CD8-positive, alpha-beta memory T cell (primary cell): ENCODE data around the gene GLIPR1L2. TPM values are rescaled to one million over a fixed set of nuclear protein-coding genes. Genes with fewer than 3 reads are reported as not detected.
"Not testable (repeated sequence)": the region's sequence is repeated elsewhere in the genome, so short reads cannot be mapped to it uniquely, and the experiment has no call there.

Experiments used
- CTCF ChIA-PET: fragments of 350-600 bp; sonication (Branson Sonifier 250); formaldehyde crosslinking; loops from one replicate; lab custom pipeline; 2021; ENCODE audit warnings: antibody characterized with exemption; lab: Charles Lee
- POLR2A ChIA-PET: fragments of 350-600 bp; sonication (Branson Sonifier 250); formaldehyde crosslinking; loops from one replicate; lab custom pipeline; 2021; ENCODE audit warnings: antibody characterized with exemption; lab: Charles Lee
- DNase-seq, 5 donors: peaks; one replicate each; pipeline versions ENCODE4 v3.0.0 to v3.0.0-alpha.2; 2020 to 2022; ENCODE audit warnings: mixed read lengths in 1 of 5
- H3K27ac ChIP-seq: one replicate; pipeline ENCODE4 v1.7.0; 2013; ENCODE audit warnings: low read depth, mild to moderate bottlenecking, low read length, moderate library complexity
- H3K27me3 ChIP-seq: 2 replicates; pipeline ENCODE4 v1.7.0; 2013; ENCODE audit warnings: low read length, mild to moderate bottlenecking; ENCODE audit not compliant: insufficient read depth, poor library complexity, severe bottlenecking
- H3K36me3 ChIP-seq: 2 replicates; pipeline ENCODE4 v1.7.0; 2013; ENCODE audit warnings: mild to moderate bottlenecking, low read length, moderate library complexity; ENCODE audit not compliant: insufficient read depth
- H3K4me1 ChIP-seq: 2 replicates; pipeline ENCODE4 v1.7.0; 2013; ENCODE audit warnings: mild to moderate bottlenecking, low read length, moderate library complexity; ENCODE audit not compliant: insufficient read depth
- H3K4me3 ChIP-seq: 2 replicates; pipeline ENCODE4 v1.7.0; 2013; ENCODE audit warnings: mild to moderate bottlenecking, low read length
- H3K9me3 ChIP-seq: 2 replicates; pipeline ENCODE4 v1.7.0; 2013; ENCODE audit warnings: mild to moderate bottlenecking, low read length
- H3K27ac Mint-ChIP-seq, 8 donors: one replicate each; pipeline ENCODE4 v1.8.0; 2020 to 2021; ENCODE audit warnings: mixed read lengths in 8 of 8, mild to moderate bottlenecking in 6 of 8, inconsistent platforms in 3 of 8, moderate library complexity in 3 of 8
- H3K27me3 Mint-ChIP-seq, 2 donors: one replicate each; pipeline ENCODE4 v1.8.0; 2020 to 2021; ENCODE audit warnings: mixed read lengths in 2 of 2, mild to moderate bottlenecking in 1 of 2, moderate library complexity in 1 of 2
- H3K36me3 Mint-ChIP-seq, 3 donors: one replicate each; pipeline ENCODE4 v1.8.0; 2020 to 2021; ENCODE audit warnings: mixed read lengths in 3 of 3, inconsistent platforms in 1 of 3, mild to moderate bottlenecking in 1 of 3
- H3K4me1 Mint-ChIP-seq, 3 donors: one replicate each; pipeline ENCODE4 v1.8.0; 2020 to 2021; ENCODE audit warnings: mixed read lengths in 3 of 3, inconsistent platforms in 1 of 3, mild to moderate bottlenecking in 1 of 3
- H3K4me3 Mint-ChIP-seq, 7 donors: one replicate each; pipeline ENCODE4 v1.8.0; 2020 to 2021; ENCODE audit warnings: mixed read lengths in 7 of 7, mild to moderate bottlenecking in 6 of 7, moderate library complexity in 4 of 7, inconsistent platforms in 2 of 7
- H3K9me3 Mint-ChIP-seq, 5 donors: one replicate each; pipeline ENCODE4 v1.8.0; 2020 to 2022; ENCODE audit warnings: mixed read lengths in 5 of 5, mild to moderate bottlenecking in 3 of 5, moderate library complexity in 2 of 5, inconsistent platforms in 1 of 5
- polyA plus RNA-seq: library from polyadenylated mRNA; unstranded; fragments of 300-500 nt; fragmentation: Illumina TruSeq; gene quantifications from one replicate; pipeline ENCODE4 v1.2.3, GENCODE V29; 2021
- total RNA-seq, 2 experiments: library from RNA; stranded (reverse); gene quantifications; one replicate each; pipeline ENCODE4 v1.2.3, GENCODE V29; 2021

Gene GLIPR1L2
- total and polyA plus RNA-seq, 3 experiments from 2014 or later = 0.92 TPM; not detected in 2

- CTCF ChIA-PET = interaction anchor here (1.1 to 3.2 kb wide), 5 partner anchors 20 to 66 kb away, joined by 3 to 27 read pairs (median 7); partner anchors contain the start of genes GLIPR1 and GLIPR1L2
- H3K36me3 ChIP-seq, H3K27me3 ChIP-seq, H3K9me3 Mint-ChIP-seq, H3K27ac ChIP-seq, H3K27me3 Mint-ChIP-seq, H3K9me3 ChIP-seq, H3K4me3 ChIP-seq, DNase-seq, H3K36me3 Mint-ChIP-seq: not testable (repeated sequence)
- peaks cover 36% of the 10 kb centered on the region for H3K4me1 ChIP-seq
- H3K4me1 Mint-ChIP-seq = peaks cover 48 to 59% (median 55%) of the 10 kb centered on the region in 3 donors
- H3K4me3 Mint-ChIP-seq = peak overlapping the region in 6 of 7 donors; percentile 24 to 90 (median 46)
- peak overlapping the region in 7 of 8 donors; percentile 1 to 89 (median 46) for H3K27ac Mint-ChIP-seq
- POLR2A ChIA-PET = interaction anchor here (0.5 to 1.2 kb wide), 4 partner anchors 23 to 67 kb away, joined by 4 to 7 read pairs (median 4); partner anchors contain the start of genes GLIPR1 and KRR1
Measured at GRCh38 chr12:75457866-75458265, 67.0 kb downstream of the GLIPR1L2 start.

- Histone ChIP-seq H3K9me3 (no peaks in the 10 kb centered on the region), H3K27ac (no peak overlapping the region), H3K4me1 (peaks cover 36% of the 10 kb centered on the region), H3K36me3 (no peaks in the 10 kb centered on the region), H3K4me3 (no peak overlapping the region), H3K27me3 (no peaks in the 10 kb centered on the region)
- ChIA-PET CTCF (interaction anchor here (1.0 to 2.9 kb wide), 3 partner anchors 25 to 125 kb away, joined by 5 to 7 read pairs (median 5); partner anchors contain the start of genes GLIPR1L1 and GLIPR1L2), POLR2A (interaction anchor here (1.0 kb wide), 1 partner anchor 20 kb away, joined by 3 read pairs; no protein-coding TSS in a partner anchor)
- H3K4me3 Mint-ChIP-seq = peak overlapping the region in 6 of 7 donors; percentile 13 to 78 (median 30)
- DNase-seq = no peak
- peaks cover 48 to 59% (median 55%) of the 10 kb centered on the region in 3 donors for H3K4me1 Mint-ChIP-seq
- H3K36me3 Mint-ChIP-seq = peaks cover 0 to 3% (median 0%) of the 10 kb centered on the region in 3 donors
- H3K27me3 Mint-ChIP-seq = no peaks in the 10 kb centered on the region
- peaks cover 0 to 8% (median 3%) of the 10 kb centered on the region in 5 donors for H3K9me3 Mint-ChIP-seq
- H3K27ac Mint-ChIP-seq = peak overlapping the region in 6 of 8 donors; percentile 22 to 72 (median 46)
Measured at GRCh38 chr12:75459755-75460154, 68.9 kb downstream of the GLIPR1L2 start.

GRCh38 chr12:75460204-75460603 is 69.3 kb downstream of the GLIPR1L2 start:
- no peak overlapping the region for H3K27ac ChIP-seq
- ChIA-PET POLR2A (interaction anchor here (1.0 kb wide), 1 partner anchor 19 kb away, joined by 3 read pairs; no protein-coding TSS in a partner anchor), CTCF (interaction anchor here (1.0 to 2.9 kb wide), 3 partner anchors 25 to 125 kb away, joined by 5 to 7 read pairs (median 5); partner anchors contain the start of genes GLIPR1L1 and GLIPR1L2)
- no peaks in the 10 kb centered on the region for H3K27me3 Mint-ChIP-seq
- H3K27ac Mint-ChIP-seq = peak overlapping the region in 4 of 8 donors; percentile 22 to 57 (median 46)
- H3K9me3 Mint-ChIP-seq = peaks cover 0 to 8% (median 3%) of the 10 kb centered on the region in 5 donors
- no peak overlapping the region for H3K4me3 ChIP-seq
- no peak for DNase-seq
- peaks cover 45 to 59% (median 55%) of the 10 kb centered on the region in 3 donors for H3K4me1 Mint-ChIP-seq
- no peaks in the 10 kb centered on the region for H3K27me3 ChIP-seq
- H3K4me1 ChIP-seq = peaks cover 36% of the 10 kb centered on the region
- H3K36me3 Mint-ChIP-seq = peaks cover 0 to 3% (median 0%) of the 10 kb centered on the region in 3 donors
- no peaks in the 10 kb centered on the region for H3K9me3 ChIP-seq
- peak overlapping the region in 5 of 7 donors; percentile 13 to 41 (median 27) for H3K4me3 Mint-ChIP-seq
- no peaks in the 10 kb centered on the region for H3K36me3 ChIP-seq

GRCh38 chr12:75471902-75472890 is 81.3 kb downstream of the GLIPR1L2 start:
- no peak overlapping the region for H3K27ac ChIP-seq
- ChIA-PET CTCF (no interaction called here), POLR2A (no interaction called here)
- no peak for DNase-seq
- H3K4me3 Mint-ChIP-seq = no peak overlapping the region
- no peaks in the 10 kb centered on the region for H3K9me3 ChIP-seq
- H3K27ac Mint-ChIP-seq = no peak overlapping the region
- H3K27me3 Mint-ChIP-seq = peaks cover 0 to 2% of the 10 kb centered on the region in 2 donors
- H3K4me3 ChIP-seq = no peak overlapping the region
- H3K36me3 Mint-ChIP-seq = peaks cover 0 to 5% (median 2%) of the 10 kb centered on the region in 3 donors
- H3K9me3 Mint-ChIP-seq = no peaks in the 10 kb centered on the region
- no peaks in the 10 kb centered on the region for H3K4me1 ChIP-seq
- peaks cover 3 to 5% (median 4%) of the 10 kb centered on the region in 3 donors for H3K4me1 Mint-ChIP-seq
- no peaks in the 10 kb centered on the region for H3K36me3 ChIP-seq
- no peaks in the 10 kb centered on the region for H3K27me3 ChIP-seq

- peaks cover 0 to 2% of the 10 kb centered on the region in 2 donors for H3K27me3 Mint-ChIP-seq
- Histone ChIP-seq H3K27me3 (no peaks in the 10 kb centered on the region), H3K36me3 (no peaks in the 10 kb centered on the region), H3K9me3 (no peaks in the 10 kb centered on the region), H3K4me1 (peaks cover 19% of the 10 kb centered on the region), H3K4me3 (no peak overlapping the region), H3K27ac (no peak overlapping the region)
- peak overlapping the region in 1 of 8 donors; percentile 29 for H3K27ac Mint-ChIP-seq
- H3K4me1 Mint-ChIP-seq = peaks cover 20 to 24% (median 24%) of the 10 kb centered on the region in 3 donors
- no peaks in the 10 kb centered on the region for H3K36me3 Mint-ChIP-seq
- no peak for DNase-seq
- no peaks in the 10 kb centered on the region for H3K9me3 Mint-ChIP-seq
- ChIA-PET POLR2A (no interaction called here), CTCF (interaction anchor here (1.2 to 1.8 kb wide), 4 partner anchors 9 to 36 kb away, joined by 3 to 5 read pairs (median 4); no protein-coding TSS in a partner anchor)
- no peak overlapping the region for H3K4me3 Mint-ChIP-seq
Measured at GRCh38 chr12:75474116-75474515, 83.2 kb downstream of the GLIPR1L2 start.

- no peaks in the 10 kb centered on the region for H3K9me3 ChIP-seq
- Mint-ChIP-seq H3K27me3 (peaks cover 0 to 4% of the 10 kb centered on the region in 2 donors), H3K9me3 (peaks cover 0 to 2% (median 0%) of the 10 kb centered on the region in 5 donors), H3K27ac (no peak overlapping the region), H3K36me3 (peaks cover 0 to 7% (median 0%) of the 10 kb centered on the region in 3 donors), H3K4me1 (peaks cover 36 to 41% (median 38%) of the 10 kb centered on the region in 3 donors), H3K4me3 (no peak overlapping the region)
- no peaks in the 10 kb centered on the region for H3K36me3 ChIP-seq
- H3K27me3 ChIP-seq = no peaks in the 10 kb centered on the region
- no peak overlapping the region for H3K4me3 ChIP-seq
- CTCF ChIA-PET = interaction anchor here (1.1 to 2.3 kb wide), 2 partner anchors 9 to 39 kb away, joined by 5 to 8 read pairs; no protein-coding TSS in a partner anchor
- no peak overlapping the region for H3K27ac ChIP-seq
- POLR2A ChIA-PET = no interaction called here
- H3K4me1 ChIP-seq = peaks cover 31% of the 10 kb centered on the region
- no peak for DNase-seq
Measured at GRCh38 chr12:75476071-75476470, 85.2 kb downstream of the GLIPR1L2 start.

- Mint-ChIP-seq H3K9me3 (peaks cover 0 to 2% (median 0%) of the 10 kb centered on the region in 5 donors), H3K36me3 (peaks cover 0 to 16% (median 0%) of the 10 kb centered on the region in 3 donors), H3K4me3 (no peak overlapping the region), H3K27ac (peak overlapping the region in 6 of 8 donors; percentile 26 to 98 (median 60)), H3K27me3 (peaks cover 0 to 4% of the 10 kb centered on the region in 2 donors), H3K4me1 (peaks cover 44 to 50% (median 49%) of the 10 kb centered on the region in 3 donors)
- no peak for DNase-seq
- ChIA-PET POLR2A (no interaction called here), CTCF (interaction anchor here (2.3 to 4.7 kb wide), 2 partner anchors 21 to 40 kb away, joined by 8 to 27 read pairs; no protein-coding TSS in a partner anchor)
- Histone ChIP-seq H3K36me3 (no peaks in the 10 kb centered on the region), H3K27ac (no peak overlapping the region), H3K4me3 (no peak overlapping the region), H3K9me3 (no peaks in the 10 kb centered on the region), H3K4me1 (peaks cover 41% of the 10 kb centered on the region), H3K27me3 (no peaks in the 10 kb centered on the region)
Measured at GRCh38 chr12:75477137-75477536, 86.2 kb downstream of the GLIPR1L2 start.
